HG02642 (cell line): ENCODE results near the gene ATP1A4.
"Not testable (repeated sequence)": the region's sequence is repeated elsewhere in the genome, so short reads cannot be mapped to it uniquely, and the experiment has no call there.

ENCODE experiments used
- ATAC-seq: cut with Tn5 transposase; IDR thresholded peaks from one replicate; pipeline ENCODE4 v1.9.1; 2021; ENCODE audit warnings: mild to moderate bottlenecking; ENCODE audit not compliant: unreplicated experiment, poor library complexity

Gene ATP1A4

GRCh38 chr1:160151303-160151702, at the start of gene ATP1A4:
Gene ATP1A4 (plus strand): TSS chr1:160151603. CDS start chr1:160152041, 438 bp downstream.
- ATAC-seq = no peak

GRCh38 chr1:160101717-160102522, 49.5 kb upstream of the ATP1A4 start:
- no peak for ATAC-seq

GRCh38 chr1:160103658-160104408, 47.6 kb upstream of the ATP1A4 start:
- ATAC-seq = no peak

- ATAC-seq = no peak
These were observed 46.9 kb upstream of the ATP1A4 start for GRCh38 chr1:160104486-160104885.

GRCh38 chr1:160105155-160105554, 46.2 kb upstream of the ATP1A4 start:
- no peak for ATAC-seq

- no peak for ATAC-seq
These were observed 43.9 kb upstream of the ATP1A4 start for GRCh38 chr1:160107512-160107911.

- ATAC-seq = no peak
These were observed 42.3 kb upstream of the ATP1A4 start for GRCh38 chr1:160108888-160109662.

DNA sequence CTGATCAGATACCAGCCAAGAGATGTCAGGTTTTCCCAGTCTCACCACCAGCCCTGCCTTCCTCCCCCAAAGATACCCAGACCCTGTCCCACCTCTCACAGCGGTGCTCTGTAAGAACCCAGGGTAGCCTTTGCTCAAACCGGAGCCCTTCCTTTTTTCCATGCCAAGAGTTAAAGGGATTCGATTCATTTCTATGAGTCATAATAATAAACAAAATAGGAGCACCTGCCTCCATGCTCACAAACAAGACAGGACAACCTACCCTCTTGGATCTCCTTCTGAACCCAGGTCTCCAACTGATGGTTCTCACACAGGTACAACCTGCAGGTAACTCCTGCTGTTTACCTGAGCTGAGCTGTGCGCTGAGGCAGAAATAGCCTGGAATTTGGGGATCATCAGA, 41.7 kb upstream of the ATP1A4 start:
- no peak for ATAC-seq

DNA sequence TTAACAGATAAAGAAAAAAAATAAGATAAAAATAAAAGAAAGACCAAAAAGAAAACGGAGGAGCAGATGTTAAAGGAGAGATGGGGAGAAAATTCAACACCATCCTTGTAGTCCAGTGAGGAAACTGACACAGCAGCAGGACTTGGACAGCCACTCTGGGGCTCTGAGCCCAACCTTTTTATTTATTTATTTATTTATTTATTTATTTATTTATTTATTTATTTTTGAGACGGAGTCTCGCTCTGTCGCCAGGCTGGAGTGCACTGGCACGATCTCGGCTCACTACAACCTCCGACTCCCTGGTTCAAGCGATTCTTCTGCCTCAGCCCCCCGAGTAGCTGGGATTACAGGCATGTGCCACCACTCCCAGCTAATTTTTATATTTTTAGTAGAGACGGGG, 39.9 kb upstream of the ATP1A4 start:
- not testable (repeated sequence) for ATAC-seq

DNA sequence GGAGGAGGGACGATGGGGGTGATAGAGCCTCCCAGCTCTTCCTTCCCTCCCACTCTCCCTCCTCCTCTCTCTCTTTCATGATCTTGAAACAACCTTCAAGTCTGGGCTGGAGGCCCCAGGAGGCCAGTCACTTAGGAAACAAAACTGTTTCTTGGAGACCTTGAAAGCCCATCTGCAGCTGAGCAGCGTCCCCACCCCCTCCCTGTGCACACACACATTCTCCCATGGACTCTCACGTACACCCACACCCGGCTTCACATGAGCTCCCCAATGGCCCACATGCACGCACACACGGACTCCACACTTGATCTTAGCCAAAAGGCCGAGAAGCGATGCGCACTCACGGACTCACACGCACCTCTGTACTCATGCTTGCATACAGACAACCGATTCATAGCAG, 39.0 kb upstream of the ATP1A4 start:
- ATAC-seq = no peak

GRCh38 chr1:160113407-160113806, 38.0 kb upstream of the ATP1A4 start:
- no peak for ATAC-seq

DNA sequence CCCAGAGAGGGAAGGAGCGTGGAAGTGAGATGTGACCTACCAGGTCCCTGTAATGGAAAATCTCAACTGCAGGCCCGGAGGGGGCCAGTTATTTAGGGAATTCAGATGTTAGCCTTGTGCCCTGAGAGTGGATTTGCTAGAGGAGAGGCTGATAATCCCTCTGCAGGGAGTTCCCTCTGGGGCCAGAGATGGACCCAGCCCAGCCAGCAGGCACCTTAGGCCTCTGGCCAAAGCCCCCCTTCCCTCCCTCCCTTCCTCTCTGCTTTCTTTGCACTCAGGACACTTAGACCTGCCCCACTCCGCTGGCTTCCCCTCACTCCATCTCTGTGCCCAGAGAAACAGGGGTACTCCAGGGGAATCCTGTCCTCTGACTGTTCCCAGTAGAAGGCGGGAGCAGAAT, 37.3 kb upstream of the ATP1A4 start:
- ATAC-seq = no peak

DNA sequence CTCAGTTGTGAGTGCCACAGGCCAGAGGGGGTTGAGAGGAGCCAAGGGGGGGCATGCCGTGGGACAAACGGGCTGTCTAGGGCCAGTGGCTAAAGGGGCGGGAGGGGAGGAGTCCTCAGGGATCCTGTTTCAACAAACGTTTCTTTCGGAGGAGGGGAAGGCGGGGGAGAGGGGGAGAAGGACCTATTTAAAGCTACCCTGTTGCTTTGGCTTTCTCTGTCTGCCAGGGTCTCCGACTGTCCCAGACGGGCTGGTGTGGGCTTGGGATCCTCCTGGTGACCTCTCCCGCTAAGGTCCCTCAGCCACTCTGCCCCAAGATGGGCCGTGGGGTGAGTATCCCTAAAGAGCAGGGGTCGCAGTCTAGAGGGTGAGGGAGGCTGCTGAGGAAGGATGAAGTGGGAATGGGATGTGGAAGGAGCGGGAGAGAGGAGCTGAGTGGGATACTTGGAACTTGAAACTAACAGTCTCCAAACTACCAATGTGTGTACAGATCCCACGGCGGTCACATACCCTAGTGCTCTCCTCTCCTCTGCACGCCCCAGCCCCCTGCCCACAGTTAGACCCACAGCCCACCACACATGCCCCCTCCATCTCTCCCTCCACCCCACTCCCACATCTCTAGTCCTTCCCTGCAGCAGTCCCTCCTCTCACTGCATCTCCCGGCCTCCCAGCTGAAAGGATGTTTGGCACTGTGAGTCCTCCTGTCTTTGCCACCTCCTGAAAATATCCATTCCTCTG, 35.7 kb upstream of the ATP1A4 start, which contains the start of gene ATP1A2:
Gene ATP1A2, plus strand, starts transcription at position 215 of the 738 bp plus-strand sequence. Its CDS starts 103 bp downstream, at position 318.
- ATAC-seq = no peak

DNA sequence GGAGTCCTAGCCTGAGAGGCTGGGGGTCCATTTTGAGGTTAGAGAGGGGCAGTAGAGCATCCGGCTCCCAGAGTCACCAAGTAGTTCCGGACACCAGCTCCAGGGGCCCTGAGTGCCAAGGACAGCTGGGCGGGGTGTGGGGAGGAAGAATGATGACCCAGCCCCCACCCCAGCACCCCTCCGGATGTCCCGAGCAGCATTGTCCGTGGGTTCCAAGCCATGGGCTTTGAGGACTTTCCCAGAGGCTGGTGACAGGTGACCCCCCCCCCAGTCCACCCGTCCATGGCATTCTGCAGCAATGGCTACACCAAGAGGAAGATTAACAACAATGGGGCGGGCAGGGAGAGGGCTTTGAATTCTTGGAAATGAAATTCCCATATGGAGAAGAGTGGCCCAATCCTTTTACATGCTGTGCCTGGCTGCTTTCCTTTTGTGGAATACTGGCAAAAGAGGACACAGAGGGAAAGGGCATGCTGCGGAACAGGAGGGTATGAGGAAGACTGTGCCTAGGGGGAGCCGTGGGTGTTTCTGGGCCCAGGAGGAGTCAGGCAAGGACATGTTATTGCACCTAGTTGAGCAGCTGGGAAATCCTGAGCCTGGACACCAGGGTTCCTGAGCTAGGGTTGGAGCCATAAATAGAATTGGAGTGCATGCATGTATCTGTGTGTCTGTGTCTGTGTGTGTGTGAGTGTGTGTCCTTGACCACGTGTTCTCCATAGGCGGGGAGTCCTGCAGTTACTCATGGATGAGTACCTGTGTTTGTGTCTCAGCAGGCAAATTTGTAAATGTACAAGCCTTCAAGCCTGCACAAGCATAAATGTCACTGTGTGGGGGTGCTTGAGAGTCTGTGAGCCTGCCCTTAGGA, 34.9 kb upstream of the ATP1A4 start:
- ATAC-seq = no peak

- no peak for ATAC-seq
These were observed 34.1 kb upstream of the ATP1A4 start for GRCh38 chr1:160117300-160117699.

GRCh38 chr1:160117709-160118183, 33.7 kb upstream of the ATP1A4 start:
- no peak for ATAC-seq

DNA sequence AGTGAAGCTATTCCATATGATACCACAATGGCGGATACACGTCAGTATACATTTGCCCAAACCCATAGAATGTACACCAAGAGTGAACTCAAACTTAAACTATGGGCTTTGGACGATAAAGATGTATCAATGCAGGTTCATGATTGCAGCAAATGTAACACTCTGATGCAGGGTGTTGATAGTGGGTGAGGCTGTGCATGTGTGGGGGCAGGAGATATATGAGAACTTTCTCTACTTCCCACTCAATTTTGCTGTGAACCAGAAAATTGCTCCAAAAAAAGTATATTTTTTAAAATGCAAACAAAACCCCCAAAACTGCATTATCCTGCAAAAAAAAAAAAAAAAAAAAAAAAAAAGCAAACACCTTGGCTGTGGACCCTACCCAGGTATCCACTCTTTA, 32.5 kb upstream of the ATP1A4 start:
- ATAC-seq = no peak

DNA sequence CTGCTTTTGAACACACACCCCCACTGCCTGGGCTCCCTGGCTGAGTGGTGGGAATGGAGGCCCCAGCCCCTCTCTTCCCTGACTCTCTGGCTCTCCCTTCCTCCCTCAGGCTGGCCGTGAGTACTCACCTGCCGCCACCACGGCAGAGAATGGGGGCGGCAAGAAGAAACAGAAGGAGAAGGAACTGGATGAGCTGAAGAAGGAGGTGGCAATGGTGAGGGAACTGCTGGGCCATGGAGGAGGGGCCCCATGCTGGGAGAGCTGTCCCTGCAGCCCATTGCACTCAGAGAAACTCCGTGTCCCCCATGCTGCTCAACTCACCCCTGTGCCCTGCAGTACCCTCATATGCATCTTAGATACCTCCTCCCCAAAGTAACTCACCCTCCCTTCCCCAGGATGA, 30.6 kb upstream of the ATP1A4 start:
- no peak for ATAC-seq

- ATAC-seq = no peak
These were observed 30.0 kb upstream of the ATP1A4 start for GRCh38 chr1:160121388-160121787.
